Measurements from ENCODE around the gene ABCB4.

DNA sequence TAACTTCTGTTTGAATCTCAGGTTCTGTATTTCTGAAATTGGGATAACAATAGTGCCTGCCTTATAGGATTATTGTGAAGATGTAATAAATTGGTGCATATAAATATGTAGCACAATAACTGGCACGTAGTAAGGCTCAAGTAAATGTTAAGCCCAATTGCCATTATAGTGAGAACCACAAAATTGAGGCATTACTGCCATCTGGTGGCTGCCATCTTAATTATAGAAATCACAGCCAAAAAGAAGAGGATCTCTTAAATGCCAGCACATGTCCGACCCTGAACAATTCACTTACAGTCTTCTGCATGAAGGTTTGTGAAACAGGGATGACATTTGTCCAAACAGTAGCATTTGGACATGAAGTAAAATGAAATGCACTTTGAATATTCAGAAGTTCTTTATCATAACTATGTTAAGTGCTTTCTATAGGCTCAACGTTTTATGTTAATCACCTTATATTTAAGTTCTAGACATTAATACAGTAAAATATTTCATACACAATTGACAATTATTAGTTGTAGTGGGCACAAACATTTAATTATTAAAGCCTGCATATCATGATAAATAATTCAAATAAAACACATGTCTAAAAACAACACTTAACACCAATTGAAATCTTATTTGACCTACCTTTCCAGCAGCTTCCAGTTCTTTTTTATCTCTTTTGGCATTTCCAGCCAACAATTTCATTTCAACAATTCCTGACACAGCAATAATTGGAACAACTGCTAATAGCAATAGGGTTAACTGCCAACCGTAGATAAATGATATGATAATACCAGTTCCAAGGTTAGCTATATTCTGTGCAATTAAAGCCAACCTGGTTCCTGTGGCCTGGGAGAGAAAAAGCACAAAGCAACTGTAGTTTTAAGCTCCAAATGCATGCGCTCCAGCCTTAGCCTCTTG is 58.5 kb downstream of the ABCB4 start:
- TF ChIP-seq ARNTL (CRISPR knock-in tag; IDR thresholded peaks at IDR 0.05; ENCODE audit: borderline replicate concordance, low read depth) (no peak), ZNF565 (CRISPR knock-in tag; conservative IDR thresholded peaks at IDR 0.05; ENCODE audit: low read depth) (no peak), ESRRG (CRISPR knock-in tag; IDR thresholded peaks at IDR 0.05) (no peak), OSR1 (CRISPR knock-in tag; IDR thresholded peaks at IDR 0.05) (no peak), ZFP30 (CRISPR knock-in tag; IDR thresholded peaks at IDR 0.05) (no peak), ISL1 (CRISPR knock-in tag; IDR thresholded peaks at IDR 0.05) (no peak), ZFP3 (CRISPR knock-in tag; IDR thresholded peaks at IDR 0.05) (no peak)
